RPMI8226 (cell line): ENCODE results near the gene SLPI.

Experiments used
- DNase-seq: peaks from one replicate; pipeline ENCODE4 v3.0.0-alpha.2; 2015

SLPI gene

DNA sequence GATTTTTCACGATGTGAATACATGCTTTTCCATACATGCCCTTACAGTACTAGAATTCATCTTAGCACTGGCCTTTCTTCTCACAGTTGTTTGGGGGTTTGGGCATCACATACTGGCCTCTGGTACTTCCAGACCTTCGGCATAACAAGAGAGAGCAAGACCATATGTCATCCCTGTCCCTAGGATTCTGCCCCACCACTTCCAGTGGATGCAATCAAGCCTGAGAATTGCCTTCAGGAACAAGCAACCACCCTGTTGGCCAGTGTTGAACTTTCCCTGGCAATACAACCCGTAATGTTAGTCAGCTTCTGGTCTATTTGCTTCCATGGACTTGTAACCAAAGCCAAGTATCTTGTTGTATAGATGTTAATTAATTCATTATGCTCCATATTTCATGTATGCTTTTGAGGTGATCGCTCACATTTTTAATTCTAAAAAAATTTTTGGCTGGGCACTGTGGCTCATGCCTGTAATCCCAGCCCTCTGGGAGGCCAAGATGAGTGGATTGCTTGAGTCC lies 15.4 kb upstream of the SLPI start:
- no peak for DNase-seq

DNA sequence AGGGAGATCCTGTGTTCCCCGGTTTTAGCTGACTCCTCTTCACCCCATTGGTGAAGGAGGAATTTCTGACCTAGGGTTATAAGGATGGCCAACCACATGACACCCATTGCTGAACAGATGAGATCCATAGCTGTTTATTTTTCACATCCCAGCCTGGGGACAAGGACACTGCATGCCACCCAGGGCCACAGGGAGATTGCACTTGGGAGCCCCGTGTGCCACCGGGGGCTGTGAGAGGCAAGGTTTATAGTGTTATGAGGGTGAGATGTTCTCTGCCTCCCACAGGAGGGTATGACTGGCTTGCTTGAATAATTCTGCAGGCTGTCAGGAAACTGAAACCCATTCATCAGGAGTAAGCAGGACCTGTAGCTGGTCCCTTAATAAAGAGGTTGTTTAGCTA lies 14.7 kb upstream of the SLPI start:
- no peak for DNase-seq

DNA sequence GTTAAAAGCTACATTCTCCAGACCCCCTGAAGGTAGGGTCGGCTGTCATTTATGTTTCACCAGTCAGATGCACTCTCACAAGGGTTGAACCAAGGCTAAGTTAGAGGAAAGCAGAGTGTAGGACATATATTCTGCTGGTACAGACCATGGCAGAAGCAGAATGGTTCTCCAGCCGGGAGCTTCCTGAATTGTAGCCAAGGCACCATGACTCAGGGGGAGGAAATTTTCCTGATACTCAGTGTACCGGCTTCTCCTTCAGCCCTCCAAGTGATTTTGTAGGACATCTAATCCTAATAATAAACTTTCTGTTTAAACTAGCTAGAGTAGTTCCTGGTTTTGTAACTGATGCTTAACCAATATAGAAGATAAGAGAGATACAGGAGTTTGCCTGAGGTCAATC lies 14.2 kb upstream of the SLPI start:
- no peak for DNase-seq

DNA sequence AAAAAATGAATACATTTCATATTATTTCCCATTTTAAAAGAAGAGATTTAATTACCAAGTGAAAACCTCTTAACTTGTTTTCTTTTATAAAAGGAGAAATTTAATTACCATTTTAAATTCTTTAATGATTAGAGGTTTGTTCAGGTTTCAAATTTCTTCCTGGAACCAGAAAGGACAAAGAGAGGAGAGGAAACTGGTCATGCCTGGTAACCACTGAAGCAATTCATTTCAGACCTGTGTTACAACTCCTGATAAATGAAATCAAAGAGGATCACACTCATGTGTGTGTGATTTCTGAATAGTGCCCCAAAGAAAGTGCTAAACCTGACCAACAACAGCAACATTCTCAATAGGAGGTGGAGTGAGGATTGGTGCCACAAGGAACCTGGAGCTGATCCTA lies 12.6 kb upstream of the SLPI start:
- DNase-seq, result no peak

DNA sequence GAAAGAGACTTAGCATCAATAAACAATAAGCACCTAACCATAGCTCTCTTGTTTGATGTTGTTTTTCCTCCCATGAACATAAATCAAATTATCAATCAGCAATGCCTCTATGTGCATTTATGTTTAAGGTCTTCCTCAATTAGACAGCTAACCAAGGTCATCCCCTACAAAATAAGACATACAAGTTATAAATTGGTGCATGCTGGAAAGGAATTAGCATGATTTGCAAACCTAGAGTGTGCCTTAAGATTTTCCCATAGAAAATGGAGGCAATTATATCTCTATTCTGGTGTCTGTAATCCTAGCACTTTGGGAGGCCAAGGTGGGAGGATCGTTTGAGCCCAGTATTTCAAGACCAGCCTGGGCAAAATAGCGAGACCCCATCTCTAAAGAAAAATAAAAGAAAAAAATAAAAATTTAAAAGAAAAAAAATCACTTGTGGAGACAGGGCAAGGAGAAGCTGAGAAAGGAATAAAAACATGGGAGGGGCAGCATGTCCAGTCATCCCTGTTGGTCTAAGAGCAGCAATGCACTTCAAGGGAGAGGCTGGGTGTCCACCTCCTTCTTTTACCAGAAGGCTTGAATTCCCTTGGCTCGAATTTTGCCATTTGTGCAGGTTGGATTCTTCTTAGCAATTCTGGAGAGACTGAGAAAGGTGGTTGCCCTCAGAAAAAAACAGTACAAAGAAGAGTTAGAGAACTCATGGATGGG lies 9.3 kb upstream of the SLPI start:
- no peak for DNase-seq

DNA sequence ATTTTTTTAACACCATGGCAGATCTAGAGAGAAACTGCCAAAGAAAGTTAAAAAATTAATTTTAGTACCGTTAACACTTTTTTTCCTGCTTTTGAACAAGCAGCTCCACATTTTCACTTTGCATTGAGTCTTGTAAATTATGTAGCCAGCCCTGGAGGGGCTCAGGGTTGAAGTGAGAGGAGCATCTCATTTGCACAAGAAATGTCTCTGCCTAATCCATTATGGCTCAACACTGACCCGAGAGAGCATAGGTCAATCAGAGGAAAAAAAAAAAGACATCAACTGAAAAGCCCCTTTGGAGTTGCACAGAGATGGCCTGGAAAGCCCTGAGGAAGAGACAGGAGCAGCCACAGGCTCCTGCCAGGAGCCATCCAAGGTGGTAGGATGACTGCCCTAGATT lies 4.3 kb upstream of the SLPI start:
- DNase-seq, result no peak

DNA sequence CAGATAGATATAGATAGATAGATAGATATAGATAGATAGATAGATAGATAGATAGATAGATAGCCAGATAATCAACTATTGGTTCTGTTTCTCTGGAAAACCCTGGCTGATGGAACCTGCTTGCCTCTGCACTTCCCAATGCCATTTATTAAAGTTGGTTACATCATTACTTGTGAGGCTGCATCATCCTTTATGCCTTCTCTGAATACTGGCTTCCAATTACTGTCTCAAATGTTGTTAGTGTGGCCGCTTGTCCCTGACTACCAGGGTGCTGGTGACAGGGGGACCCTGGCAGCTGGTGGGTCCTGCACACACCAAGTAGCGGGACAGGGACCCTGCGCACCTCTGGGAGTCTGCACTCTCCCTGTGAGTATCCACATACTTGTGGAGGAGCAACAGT lies 3.9 kb upstream of the SLPI start:
- DNase-seq, result no peak

DNA sequence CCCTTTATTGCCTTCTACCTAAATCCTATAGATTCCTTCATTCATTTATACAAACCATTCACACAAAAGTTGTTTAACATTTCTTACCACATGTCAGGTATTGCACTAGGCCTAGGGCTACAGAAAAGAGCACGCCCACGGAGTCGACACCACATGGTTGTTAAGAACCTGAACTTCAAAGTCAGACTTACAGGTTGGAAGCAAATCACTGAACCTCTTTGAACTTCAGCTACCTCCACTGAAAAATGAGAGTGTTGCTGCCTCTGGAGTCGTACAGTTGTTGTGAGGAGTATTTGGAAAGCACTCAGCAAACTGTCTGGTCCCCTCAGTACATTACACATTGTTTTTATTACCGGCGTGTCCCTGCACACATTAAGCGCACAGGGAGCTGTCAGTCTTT lies 3.3 kb upstream of the SLPI start:
- no peak for DNase-seq

DNA sequence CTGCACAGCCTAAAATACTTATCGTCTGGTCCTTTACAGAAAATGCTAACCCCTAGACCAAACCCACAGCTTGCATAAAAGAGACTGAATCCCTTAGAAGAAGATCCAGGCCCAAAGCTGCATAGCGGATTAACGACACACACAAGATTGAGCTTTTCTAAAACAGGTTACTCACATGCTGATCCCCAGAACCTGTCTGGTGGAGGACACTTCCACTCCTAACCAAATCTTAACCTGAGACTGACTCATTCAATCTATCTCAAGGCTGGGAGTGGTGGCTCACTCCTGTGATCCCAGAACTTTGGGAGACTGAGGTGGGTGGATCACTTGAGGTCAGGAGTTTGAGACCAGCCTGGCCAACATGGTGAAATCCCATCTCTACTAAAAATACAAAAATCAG lies 2.8 kb upstream of the SLPI start:
- DNase-seq, result no peak

DNA sequence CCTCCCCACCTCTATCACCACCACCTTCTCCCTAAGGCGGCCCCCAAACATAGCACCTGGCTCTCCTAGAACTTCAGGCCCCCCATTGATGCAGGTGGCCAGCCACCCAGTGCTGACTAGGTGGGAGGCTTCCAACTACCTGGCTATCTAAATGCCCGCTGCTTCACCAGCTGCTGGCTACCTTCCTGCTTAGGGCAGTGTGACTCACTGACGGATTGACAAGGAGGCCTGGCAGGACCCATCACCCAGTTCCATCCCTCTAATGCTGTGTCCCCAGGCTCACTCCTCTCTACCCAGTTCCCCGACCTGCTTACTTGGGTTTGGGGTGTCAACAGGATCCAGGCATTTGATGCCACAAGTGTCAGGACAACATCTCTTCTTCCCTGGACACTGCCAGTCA lies 1.1 kb downstream of the SLPI start:
- DNase-seq, result no peak

DNA sequence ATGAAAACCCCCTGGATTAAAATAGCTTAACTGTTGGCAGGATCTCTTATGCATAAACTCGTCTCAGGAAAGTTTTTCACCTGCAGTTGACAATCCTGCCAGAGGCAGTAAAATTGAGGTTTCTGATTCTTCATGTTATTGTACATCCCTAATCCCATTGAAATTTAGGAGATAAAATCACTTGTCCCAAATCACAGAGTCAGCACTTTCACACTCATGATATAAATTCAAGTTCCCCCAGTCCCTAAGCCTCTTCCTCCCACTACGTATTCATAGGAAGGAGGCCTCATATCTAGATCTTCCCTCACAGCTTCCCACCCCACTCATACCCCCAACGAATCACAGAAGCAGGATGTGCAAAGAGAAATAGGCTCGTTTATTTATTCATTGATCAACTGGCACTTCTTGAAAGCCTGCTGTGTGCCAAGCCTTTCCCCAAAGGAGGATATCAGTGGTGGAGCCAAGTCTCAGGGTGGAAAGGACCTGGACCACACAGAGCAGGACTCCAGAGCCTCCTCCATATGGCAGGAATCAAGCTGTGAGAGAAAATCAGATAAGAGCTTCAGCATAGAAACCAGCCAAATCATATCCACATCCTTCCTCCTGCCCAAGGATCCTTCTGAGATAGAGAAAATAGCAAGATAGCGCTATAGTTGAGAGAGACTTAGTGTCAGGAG lies 2.3 kb downstream of the SLPI start:
- no peak for DNase-seq

DNA sequence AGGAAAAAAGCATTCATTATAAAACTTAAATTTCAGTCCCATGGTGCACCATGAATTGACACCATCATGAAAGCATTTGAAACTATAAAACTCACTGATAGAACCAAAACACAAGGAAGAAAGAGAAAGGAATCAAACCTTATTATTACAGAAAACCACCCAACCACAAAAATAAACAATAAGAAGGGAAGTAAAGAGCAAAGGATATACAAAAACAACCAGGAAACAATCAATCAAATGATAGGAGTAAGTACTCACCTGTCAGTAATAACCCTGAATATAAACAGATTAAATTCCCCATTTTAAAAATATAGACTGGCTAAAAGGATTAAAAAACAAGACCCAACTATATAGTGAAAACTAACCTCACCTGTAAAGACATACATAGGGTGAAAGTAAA lies 5.8 kb downstream of the SLPI start:
- no peak for DNase-seq

DNA sequence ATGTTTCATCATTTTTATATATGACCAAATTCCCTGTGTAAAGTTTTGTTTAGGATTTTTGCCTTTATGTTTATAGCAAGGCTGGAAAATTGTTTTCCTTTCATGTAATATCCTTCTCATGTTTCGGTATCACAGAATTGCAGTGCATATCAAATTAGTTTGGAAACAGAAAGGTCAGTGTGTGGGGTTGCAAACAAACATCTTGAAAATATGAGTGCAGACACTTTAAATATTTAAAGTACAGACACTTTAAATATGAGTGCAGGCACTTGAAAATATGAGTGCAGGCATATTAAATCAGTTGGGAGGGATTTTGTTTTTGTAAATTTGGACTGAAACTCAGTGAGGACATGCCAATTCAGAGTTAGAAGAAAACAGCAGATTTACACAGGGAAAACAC lies 6.5 kb downstream of the SLPI start:
- DNase-seq, result no peak

DNA sequence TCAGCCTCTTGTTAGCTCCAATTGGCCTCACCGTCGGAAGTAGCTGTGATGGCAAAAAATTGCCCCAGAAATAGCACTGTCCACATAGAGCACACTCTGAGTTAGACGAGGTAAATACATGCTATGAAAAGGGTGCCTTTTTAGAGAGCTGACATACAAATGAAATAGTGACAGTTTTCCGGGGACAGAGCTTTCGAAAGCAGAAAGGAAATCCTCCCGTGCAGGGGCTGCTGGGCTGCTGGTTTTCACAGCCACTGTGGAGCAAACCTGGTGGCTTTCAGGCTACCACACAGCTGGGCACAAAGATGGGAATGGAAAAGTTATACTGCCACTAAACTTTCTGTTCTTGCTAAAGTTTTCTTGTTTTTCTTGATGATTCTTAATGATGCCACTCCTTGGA lies 8.3 kb downstream of the SLPI start:
- no peak for DNase-seq

DNA sequence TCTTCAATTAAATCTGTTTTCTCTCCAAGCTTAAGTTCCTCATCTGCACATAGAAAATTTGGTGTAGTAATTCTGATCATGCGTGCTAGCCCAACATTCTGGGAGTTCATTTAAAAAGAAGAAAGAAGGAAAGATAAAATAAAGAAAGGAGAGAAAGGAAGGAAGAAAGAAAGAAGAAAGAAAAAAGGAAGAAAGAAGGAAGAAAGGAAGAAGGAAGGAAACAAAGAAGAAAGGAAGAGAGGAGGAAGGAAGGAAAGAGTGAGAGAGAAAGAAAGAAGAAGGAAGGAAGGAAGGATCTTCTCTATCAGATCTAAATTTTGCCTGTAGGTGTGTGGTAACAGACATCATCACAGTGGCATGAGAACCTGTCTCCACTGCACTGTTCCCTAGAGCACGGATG lies 16.2 kb downstream of the SLPI start:
- no peak for DNase-seq

DNA sequence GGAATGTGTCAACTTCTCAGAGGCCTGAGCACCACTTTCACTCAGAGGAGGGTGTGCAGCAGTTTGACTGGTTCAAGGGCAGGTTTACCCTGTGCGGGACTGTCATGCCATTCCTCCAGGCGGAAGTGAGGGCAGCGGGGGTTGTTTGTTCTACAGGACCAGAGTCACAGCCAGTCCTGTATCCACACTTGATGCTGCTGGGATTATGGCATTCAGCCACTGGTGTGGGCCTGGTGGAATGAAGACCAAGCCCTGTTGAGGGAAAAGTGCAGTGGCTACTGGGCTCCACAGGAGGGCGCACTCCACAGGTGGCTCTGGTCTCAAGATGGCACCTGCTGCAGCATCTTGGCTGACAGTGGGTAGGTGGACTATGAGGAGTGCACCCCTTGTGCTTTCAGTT lies 18.4 kb downstream of the SLPI start:
- no peak for DNase-seq

DNA sequence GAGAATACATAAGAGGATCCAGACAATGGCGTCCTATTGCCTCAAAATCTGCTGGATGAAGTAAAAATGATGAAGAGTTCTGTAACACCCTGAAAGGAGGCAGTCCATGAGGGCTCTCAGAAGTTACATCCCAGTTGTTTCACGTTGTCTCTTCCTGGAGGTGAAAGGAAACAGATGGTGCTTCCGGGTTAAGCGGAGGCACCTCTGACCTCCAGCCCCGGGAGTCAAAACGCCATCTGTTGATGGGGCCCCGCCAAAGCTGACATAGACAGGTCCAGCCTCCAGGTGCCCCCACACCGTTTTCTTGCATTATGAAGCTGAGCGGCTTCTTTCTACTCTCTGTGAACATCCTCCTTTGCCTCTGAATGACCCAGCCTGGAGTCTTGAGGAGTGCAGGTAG lies 23.7 kb downstream of the SLPI start:
- peak; percentile 4 for DNase-seq

DNA sequence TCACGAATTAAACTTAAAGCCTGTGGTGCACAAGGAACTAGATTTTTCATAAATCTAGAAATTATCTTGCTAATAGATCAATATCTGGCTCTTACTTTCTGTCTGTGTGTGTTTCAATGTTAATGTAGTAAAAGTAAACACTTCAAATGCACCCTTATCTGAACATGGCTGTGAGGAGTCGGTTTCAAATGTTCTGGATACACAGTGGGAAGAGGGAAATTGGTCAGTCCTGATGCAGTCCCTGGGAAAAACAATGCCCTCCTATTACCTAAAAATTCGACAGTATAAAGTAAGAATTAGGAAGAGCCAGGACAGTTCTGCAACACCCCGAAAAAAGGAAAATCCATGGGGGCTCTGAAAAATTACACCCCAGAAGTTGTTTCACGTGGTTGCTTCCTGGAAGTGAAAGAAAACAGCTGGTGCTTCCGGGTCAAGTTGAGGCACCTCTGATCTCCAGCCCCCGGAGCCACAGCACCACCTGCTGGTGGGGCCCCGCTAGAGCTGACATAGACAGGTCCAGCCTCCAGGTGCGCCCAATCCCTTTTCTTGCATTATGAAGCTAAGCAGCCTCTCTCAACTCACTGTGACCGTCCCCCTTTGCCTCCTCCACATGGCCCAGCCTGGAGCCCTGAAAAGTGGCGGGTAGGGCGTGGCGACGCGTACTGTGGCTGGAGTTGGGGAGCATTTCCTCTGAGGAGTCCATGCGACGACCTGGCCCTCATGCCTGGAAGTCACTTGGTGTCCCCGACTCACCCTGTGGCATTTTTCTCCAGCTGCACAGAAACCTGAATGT lies 24.9 kb downstream of the SLPI start:
- DNase-seq, result peak; percentile 53

DNA sequence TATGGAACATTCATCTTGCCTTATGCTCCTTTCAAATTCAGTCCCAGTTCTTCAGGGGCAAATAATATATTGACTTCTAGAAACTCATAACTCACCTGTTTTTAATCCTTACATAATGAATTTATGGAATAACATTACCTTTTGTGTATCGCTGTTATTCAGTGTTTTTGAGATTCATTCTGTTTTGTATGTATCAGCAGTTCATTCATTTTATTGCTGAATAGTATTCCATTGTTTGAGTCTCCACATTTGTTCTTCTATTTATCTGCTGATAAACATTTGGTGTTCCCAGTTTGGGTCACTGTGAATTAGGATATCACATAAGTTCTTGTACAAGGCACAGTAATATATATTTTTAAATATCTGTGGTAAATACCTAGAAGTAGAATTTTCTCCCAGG lies 28.1 kb downstream of the SLPI start:
- no peak for DNase-seq

DNA sequence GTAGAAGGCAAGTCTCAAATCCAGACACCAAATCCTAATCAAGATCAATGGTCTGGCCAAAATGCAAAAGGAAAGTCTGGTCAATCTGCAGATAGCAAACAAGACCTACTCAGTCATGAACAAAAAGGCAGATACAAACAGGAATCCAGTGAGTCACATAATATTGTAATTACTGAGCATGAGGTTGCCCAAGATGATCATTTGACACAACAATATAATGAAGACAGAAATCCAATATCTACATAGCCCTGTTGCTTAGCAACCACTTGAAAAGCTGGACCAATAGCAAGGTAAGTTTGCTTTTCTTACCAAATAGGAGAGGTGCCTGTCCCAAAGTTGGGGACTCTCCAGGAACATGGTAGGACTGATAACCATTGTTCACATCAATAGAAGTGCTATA lies 31.2 kb downstream of the SLPI start:
- no peak for DNase-seq

DNA sequence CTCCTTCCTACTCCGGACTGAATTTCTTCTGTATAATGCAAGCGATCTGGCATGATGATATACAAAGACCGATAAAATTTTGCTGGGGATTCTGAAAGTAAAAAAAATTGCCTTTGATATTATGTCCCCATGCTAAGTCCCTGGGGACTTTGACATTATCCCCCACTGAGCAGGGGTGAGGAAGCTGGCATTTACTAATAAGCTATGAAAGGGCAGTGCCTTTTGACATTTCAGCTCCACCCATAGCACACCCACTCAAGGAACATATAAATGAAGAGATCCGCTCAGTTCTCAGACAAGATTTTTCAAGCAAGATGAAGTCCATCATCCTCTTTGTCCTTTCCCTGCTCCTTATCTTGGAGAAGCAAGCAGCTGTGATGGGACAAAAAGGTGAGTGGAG lies 33.3 kb downstream of the SLPI start, which contains the start of gene SEMG2:
Gene SEMG2, plus strand, starts transcription at position 298 of the 400 bp plus-strand sequence. Its CDS starts 17 bp downstream, at position 315.
- no peak for DNase-seq

DNA sequence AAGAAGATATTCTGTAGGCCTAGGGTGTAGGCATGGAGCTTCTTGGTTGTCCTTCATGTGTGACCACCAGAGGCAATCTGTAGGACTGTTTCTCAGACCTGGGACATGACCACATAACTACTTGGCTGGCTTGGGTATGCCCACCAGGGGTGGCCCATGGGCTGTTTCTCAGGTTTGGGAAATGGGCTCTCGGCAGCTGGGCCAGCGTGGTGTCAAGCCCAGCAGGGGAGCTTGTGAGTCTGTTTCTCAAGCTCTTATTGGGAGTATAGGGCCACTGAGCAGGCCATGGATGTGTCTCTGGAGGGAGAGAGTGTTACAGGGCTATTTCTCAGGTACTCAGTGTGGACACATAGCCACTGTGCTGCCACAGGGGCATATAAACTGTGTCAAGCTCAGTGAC lies 35.7 kb downstream of the SLPI start:
- DNase-seq, result no peak

DNA sequence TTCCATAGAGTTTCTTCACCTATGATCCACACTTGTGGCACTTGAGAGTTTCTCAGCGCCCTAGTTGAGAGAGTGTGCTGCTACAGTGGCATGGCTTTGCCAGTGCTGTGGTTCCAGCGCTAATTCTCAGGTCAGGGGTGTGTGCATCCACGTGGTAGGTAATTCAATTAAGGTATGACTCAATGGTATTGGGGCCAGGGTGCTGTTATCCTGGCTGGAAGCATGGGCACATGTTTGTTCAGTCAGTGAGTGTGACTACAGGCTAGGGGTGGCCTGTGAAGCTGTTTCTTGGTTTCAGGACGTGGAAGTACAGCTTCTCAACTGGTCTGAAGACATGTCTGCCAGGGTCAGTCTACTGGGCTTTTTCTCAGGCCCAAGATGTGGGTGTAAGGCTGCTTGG lies 36.2 kb downstream of the SLPI start:
- no peak for DNase-seq

DNA sequence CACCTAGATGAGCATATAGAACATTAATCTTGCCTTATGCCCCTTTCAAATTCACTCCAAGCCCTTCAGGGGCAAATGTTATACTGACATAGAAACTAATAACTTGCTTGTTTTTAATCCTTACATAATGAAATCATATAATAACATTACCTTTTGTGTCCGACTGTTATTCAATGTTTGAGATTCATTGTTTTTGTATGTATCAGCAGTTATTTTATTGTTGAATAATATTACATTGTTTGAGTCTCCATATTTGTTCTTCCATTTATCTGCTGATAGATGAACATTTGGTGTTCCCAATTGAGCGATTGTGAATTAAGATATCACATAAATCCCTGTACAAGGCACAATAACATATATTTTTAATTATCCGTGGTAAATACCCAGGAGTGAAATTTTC lies 41.5 kb downstream of the SLPI start:
- no peak for DNase-seq
